ENCODE data around the gene DLG2.

The DLG2 gene

DNA sequence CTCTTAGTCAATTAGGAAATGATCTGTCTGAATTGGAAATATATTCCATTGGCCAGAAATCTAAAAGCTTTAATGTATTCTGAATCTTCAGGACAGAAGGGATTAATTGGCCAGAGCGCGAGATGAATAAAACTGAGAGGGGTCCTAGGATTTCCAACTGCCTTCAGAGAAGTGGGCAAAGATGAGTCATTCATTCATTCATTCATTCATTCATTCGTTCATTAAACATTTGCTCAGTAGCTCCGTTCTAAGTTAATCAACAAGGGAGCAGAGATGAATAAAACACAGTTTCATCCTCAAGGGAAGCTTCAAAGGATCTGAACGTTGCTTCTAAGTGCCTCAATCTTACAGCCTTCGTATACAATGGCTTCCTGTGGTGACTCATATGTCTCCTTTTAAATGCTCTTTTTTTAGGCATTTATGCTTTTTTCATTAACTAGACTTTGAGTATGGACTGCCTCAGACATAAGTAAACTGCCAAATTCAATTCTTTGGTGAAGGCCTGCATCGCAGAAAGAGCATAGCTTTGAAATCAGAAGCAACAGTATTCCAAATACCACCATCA, 1803.6 kb downstream of the DLG2 start:
- no peaks in the 10 kb centered on the region for H3K9me3 ChIP-seq (ENCODE audit: control insufficient read depth, low read length)
- H2AK5ac ChIP-seq (ENCODE audit: low read length, severe bottlenecking), result no peak overlapping the region
- H3K36me3 ChIP-seq (ENCODE audit: control insufficient read depth in 1 of 2, insufficient read depth in 2 of 2, low read depth in 1 of 2, low read length in 2 of 2), result no peaks in the 10 kb centered on the region
- no peak overlapping the region for H4K91ac ChIP-seq (ENCODE audit: low read length)
- H3K4me3 ChIP-seq (ENCODE audit: insufficient read depth in 1 of 2, low read depth in 1 of 2, low read length in 2 of 2), result no peak overlapping the region
- 26% methylated on average over 6 of the region's 7 CpGs for WGBS
- H2AFZ ChIP-seq (ENCODE audit: low read depth, low read length), result no peak overlapping the region
- H3K4me2 ChIP-seq (ENCODE audit: low read length, poor library complexity, severe bottlenecking), result no peak overlapping the region
- no peak overlapping the region for H2BK120ac ChIP-seq (ENCODE audit: low read depth, low read length)
- DNase-seq, result peak; percentile 60
- no peak overlapping the region for H3K18ac ChIP-seq (ENCODE audit: low read depth in 1 of 2, low read length in 2 of 2)
- no peak overlapping the region for H4K8ac ChIP-seq (ENCODE audit: low read length)
- H3K4ac ChIP-seq (ENCODE audit: low read depth in 1 of 2, low read length in 2 of 2), result no peak overlapping the region
- H2BK12ac ChIP-seq (ENCODE audit: low read length in 2 of 2), result no peak overlapping the region
- no peak overlapping the region for H3K27ac ChIP-seq (ENCODE audit: low read length, poor library complexity, severe bottlenecking)
- no peak overlapping the region for H2BK15ac ChIP-seq (ENCODE audit: low read depth, poor library complexity, severe bottlenecking)
- no peaks in the 10 kb centered on the region for H3K4me1 ChIP-seq (ENCODE audit: control insufficient read depth, insufficient read depth, low read depth, low read length)
- H2BK5ac ChIP-seq (ENCODE audit: low read depth, low read length, poor library complexity, severe bottlenecking), result no peak overlapping the region
- no peak overlapping the region for H3K23ac ChIP-seq (ENCODE audit: low read length in 2 of 2)
- no peaks in the 10 kb centered on the region for H3K27me3 ChIP-seq (ENCODE audit: control insufficient read depth in 1 of 2, insufficient read depth in 1 of 2, low read length in 2 of 2)
- H3K79me1 ChIP-seq (replicated peaks; ENCODE audit: low read length, poor library complexity, severe bottlenecking), result no peaks in the 10 kb centered on the region
- no peak overlapping the region for H3K9ac ChIP-seq (ENCODE audit: low read length)
- H3K14ac ChIP-seq (ENCODE audit: low read length in 2 of 2), result no peak overlapping the region

DNA sequence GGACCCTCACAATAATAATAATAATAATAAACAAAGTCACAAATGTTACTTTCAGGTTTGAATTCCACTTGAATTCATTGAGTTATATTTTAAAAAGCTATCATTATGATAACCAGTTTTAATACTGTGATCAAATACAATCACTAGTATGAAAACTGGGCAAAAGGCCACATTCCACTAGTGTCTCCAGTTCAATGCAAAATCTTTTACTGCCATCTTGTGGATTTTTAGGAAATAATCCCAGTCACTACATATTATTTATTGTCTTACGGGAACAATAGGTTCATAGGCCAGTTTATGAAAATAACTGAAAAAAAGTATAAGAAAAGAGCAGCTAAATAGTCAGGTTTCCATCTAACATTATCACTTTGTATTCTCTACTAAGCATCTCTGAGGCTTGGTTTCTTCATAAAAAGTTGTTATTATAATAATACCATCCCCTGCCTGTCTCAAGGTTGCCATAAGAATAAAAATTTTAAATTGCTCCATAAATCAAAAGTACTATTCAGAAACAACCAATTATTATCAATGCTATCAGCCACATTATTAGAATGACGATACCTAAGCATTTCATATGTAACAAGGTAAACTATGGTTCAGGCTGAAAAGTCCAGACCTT, 1807.1 kb downstream of the DLG2 start:
- Histone ChIP-seq H3K4ac (ENCODE audit: low read depth in 1 of 2, low read length in 2 of 2) (no peak overlapping the region), H3K36me3 (ENCODE audit: control insufficient read depth in 1 of 2, insufficient read depth in 2 of 2, low read depth in 1 of 2, low read length in 2 of 2) (no peaks in the 10 kb centered on the region), H2BK120ac (ENCODE audit: low read depth, low read length) (no peak overlapping the region), H3K4me3 (ENCODE audit: insufficient read depth in 1 of 2, low read depth in 1 of 2, low read length in 2 of 2) (no peak overlapping the region), H2BK15ac (ENCODE audit: low read depth, poor library complexity, severe bottlenecking) (no peak overlapping the region), H2BK5ac (ENCODE audit: low read depth, low read length, poor library complexity, severe bottlenecking) (no peak overlapping the region), H3K4me1 (ENCODE audit: control insufficient read depth, insufficient read depth, low read depth, low read length) (no peaks in the 10 kb centered on the region), H3K18ac (ENCODE audit: low read depth in 1 of 2, low read length in 2 of 2) (no peak overlapping the region), H3K79me1 (replicated peaks; ENCODE audit: low read length, poor library complexity, severe bottlenecking) (no peaks in the 10 kb centered on the region), H3K27ac (ENCODE audit: low read length, poor library complexity, severe bottlenecking) (no peak overlapping the region), H3K27me3 (ENCODE audit: control insufficient read depth in 1 of 2, insufficient read depth in 1 of 2, low read length in 2 of 2) (no peaks in the 10 kb centered on the region), H3K4me2 (ENCODE audit: low read length, poor library complexity, severe bottlenecking) (no peak overlapping the region), H3K9ac (ENCODE audit: low read length) (peak overlapping the region; percentile 12), H3K14ac (ENCODE audit: low read length in 2 of 2) (no peak overlapping the region), H3K23ac (ENCODE audit: low read length in 2 of 2) (no peak overlapping the region), H4K8ac (ENCODE audit: low read length) (no peak overlapping the region), H2AFZ (ENCODE audit: low read depth, low read length) (no peak overlapping the region), H2BK12ac (ENCODE audit: low read length in 2 of 2) (no peak overlapping the region), H4K91ac (ENCODE audit: low read length) (no peak overlapping the region), H3K9me3 (ENCODE audit: control insufficient read depth, low read length) (no peaks in the 10 kb centered on the region), H2AK5ac (ENCODE audit: low read length, severe bottlenecking) (no peak overlapping the region)
- 80% methylated on average over 1 of the region's 2 CpGs for WGBS
- peak; percentile 68 for DNase-seq

DNA sequence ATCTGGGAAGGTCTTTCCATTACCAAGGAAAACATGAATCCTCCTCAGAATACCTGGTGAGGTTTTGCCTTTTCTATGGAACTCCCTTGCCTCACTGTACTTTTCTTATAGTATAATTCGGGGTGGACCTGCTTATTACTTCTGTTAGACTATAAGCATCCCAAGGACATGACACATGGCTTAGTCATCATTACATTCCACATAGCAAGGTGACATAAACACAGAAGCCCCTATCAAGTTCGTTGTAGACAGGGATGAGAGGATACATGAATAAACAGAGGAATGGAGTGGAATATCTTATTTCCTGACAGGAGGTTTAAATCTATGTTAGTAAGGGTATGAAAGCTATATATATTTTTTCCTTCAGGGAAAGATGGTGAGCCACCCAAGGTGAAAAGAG, 1808.8 kb downstream of the DLG2 start:
- no peak overlapping the region for H3K4me2 ChIP-seq (ENCODE audit: low read length, poor library complexity, severe bottlenecking)
- 0% methylated on average over 1 of the region's 2 CpGs for WGBS
- H3K4me3 ChIP-seq (ENCODE audit: insufficient read depth in 1 of 2, low read depth in 1 of 2, low read length in 2 of 2), result no peak overlapping the region
- H4K8ac ChIP-seq (ENCODE audit: low read length), result no peak overlapping the region
- H3K9ac ChIP-seq (ENCODE audit: low read length), result no peak overlapping the region
- H2BK5ac ChIP-seq (ENCODE audit: low read depth, low read length, poor library complexity, severe bottlenecking), result no peak overlapping the region
- H3K23ac ChIP-seq (ENCODE audit: low read length in 2 of 2), result no peak overlapping the region
- no peak overlapping the region for H3K14ac ChIP-seq (ENCODE audit: low read length in 2 of 2)
- H3K18ac ChIP-seq (ENCODE audit: low read depth in 1 of 2, low read length in 2 of 2), result no peak overlapping the region
- no peak overlapping the region for H2BK15ac ChIP-seq (ENCODE audit: low read depth, poor library complexity, severe bottlenecking)
- no peaks in the 10 kb centered on the region for H3K9me3 ChIP-seq (ENCODE audit: control insufficient read depth, low read length)
- no peaks in the 10 kb centered on the region for H3K36me3 ChIP-seq (ENCODE audit: control insufficient read depth in 1 of 2, insufficient read depth in 2 of 2, low read depth in 1 of 2, low read length in 2 of 2)
- H3K27ac ChIP-seq (ENCODE audit: low read length, poor library complexity, severe bottlenecking), result no peak overlapping the region
- no peaks in the 10 kb centered on the region for H3K27me3 ChIP-seq (ENCODE audit: control insufficient read depth in 1 of 2, insufficient read depth in 1 of 2, low read length in 2 of 2)
- H2BK12ac ChIP-seq (ENCODE audit: low read length in 2 of 2), result no peak overlapping the region
- H2BK120ac ChIP-seq (ENCODE audit: low read depth, low read length), result no peak overlapping the region
- no peak overlapping the region for H3K4ac ChIP-seq (ENCODE audit: low read depth in 1 of 2, low read length in 2 of 2)
- no peak overlapping the region for H2AFZ ChIP-seq (ENCODE audit: low read depth, low read length)
- no peak overlapping the region for H2AK5ac ChIP-seq (ENCODE audit: low read length, severe bottlenecking)
- DNase-seq, result peak; percentile 26
- no peaks in the 10 kb centered on the region for H3K79me1 ChIP-seq (replicated peaks; ENCODE audit: low read length, poor library complexity, severe bottlenecking)
- no peak overlapping the region for H4K91ac ChIP-seq (ENCODE audit: low read length)
- no peaks in the 10 kb centered on the region for H3K4me1 ChIP-seq (ENCODE audit: control insufficient read depth, insufficient read depth, low read depth, low read length)

DNA sequence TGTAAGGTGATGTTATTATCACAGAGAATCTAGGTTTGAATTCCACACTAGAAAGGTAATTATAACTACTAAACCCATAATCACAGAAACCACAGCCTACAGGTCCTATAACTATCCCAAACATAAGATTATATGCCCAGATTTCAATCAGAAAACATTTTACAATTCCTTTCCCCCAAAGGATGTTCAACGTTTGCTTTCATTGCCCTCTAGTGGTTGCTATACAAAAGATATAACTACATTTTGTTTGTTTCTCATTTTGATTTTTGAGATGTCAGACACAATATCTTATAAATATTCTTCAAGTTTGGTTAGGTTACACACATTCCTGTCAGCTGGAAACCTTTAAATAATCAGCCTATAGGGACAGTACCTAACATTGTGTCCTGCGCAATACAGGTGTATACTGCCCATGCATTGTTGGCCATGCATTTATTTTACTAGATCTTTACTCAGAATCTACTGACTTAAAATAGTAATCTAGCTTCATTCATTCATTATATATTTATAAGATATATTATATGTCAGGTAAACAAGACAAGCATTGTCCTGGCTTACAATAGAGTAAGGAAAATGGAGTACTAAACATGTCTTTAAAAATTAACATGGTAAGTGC, 1810.5 kb downstream of the DLG2 start:
- H2BK120ac ChIP-seq (ENCODE audit: low read depth, low read length), result no peak overlapping the region
- H2AK5ac ChIP-seq (ENCODE audit: low read length, severe bottlenecking), result no peak overlapping the region
- no peak overlapping the region for H4K91ac ChIP-seq (ENCODE audit: low read length)
- H3K27ac ChIP-seq (ENCODE audit: low read length, poor library complexity, severe bottlenecking), result no peak overlapping the region
- H3K9ac ChIP-seq (ENCODE audit: low read length), result no peak overlapping the region
- no peaks in the 10 kb centered on the region for H3K4me1 ChIP-seq (ENCODE audit: control insufficient read depth, insufficient read depth, low read depth, low read length)
- H3K14ac ChIP-seq (ENCODE audit: low read length in 2 of 2), result no peak overlapping the region
- H2AFZ ChIP-seq (ENCODE audit: low read depth, low read length), result no peak overlapping the region
- no peak overlapping the region for H3K4me3 ChIP-seq (ENCODE audit: insufficient read depth in 1 of 2, low read depth in 1 of 2, low read length in 2 of 2)
- no peaks in the 10 kb centered on the region for H3K27me3 ChIP-seq (ENCODE audit: control insufficient read depth in 1 of 2, insufficient read depth in 1 of 2, low read length in 2 of 2)
- H2BK5ac ChIP-seq (ENCODE audit: low read depth, low read length, poor library complexity, severe bottlenecking), result no peak overlapping the region
- no peaks in the 10 kb centered on the region for H3K36me3 ChIP-seq (ENCODE audit: control insufficient read depth in 1 of 2, insufficient read depth in 2 of 2, low read depth in 1 of 2, low read length in 2 of 2)
- no peak overlapping the region for H3K4ac ChIP-seq (ENCODE audit: low read depth in 1 of 2, low read length in 2 of 2)
- peak; percentile 36 for DNase-seq
- H2BK12ac ChIP-seq (ENCODE audit: low read length in 2 of 2), result no peak overlapping the region
- no peak overlapping the region for H3K4me2 ChIP-seq (ENCODE audit: low read length, poor library complexity, severe bottlenecking)
- no peak overlapping the region for H3K23ac ChIP-seq (ENCODE audit: low read length in 2 of 2)
- 50% methylated on average over 2 of the region's 2 CpGs for WGBS
- H2BK15ac ChIP-seq (ENCODE audit: low read depth, poor library complexity, severe bottlenecking), result no peak overlapping the region
- H3K79me1 ChIP-seq (replicated peaks; ENCODE audit: low read length, poor library complexity, severe bottlenecking), result no peaks in the 10 kb centered on the region
- H4K8ac ChIP-seq (ENCODE audit: low read length), result no peak overlapping the region
- H3K9me3 ChIP-seq (ENCODE audit: control insufficient read depth, low read length), result no peaks in the 10 kb centered on the region
- H3K18ac ChIP-seq (ENCODE audit: low read depth in 1 of 2, low read length in 2 of 2), result no peak overlapping the region

Measured in mesenchymal stem cell (in vitro differentiated cells and primary cell).